Vagina (tissue), 2 donors: ENCODE data around the gene RBM42.

Experiments
- CTCF ChIP-seq, 3 experiments: fragments of 450-650 bp in 2 of 3; fragments of 200-600 bp in 1 of 3; sonication (generic) in 1 of 3; IDR thresholded peaks; one replicate each; pipeline ENCODE4 v1.5.1; 2017 to 2019; ENCODE audit warnings: antibody characterized with exemption in 3 of 3, mild to moderate bottlenecking in 2 of 3, moderate library complexity in 2 of 3
- POLR2A ChIP-seq, 2 donors: fragments of 450-650 bp; IDR thresholded peaks; one replicate each; pipeline ENCODE4 v1.6.1; 2017; ENCODE audit warnings: antibody characterized with exemption in 2 of 2, mild to moderate bottlenecking in 2 of 2, moderate library complexity in 2 of 2

GRCh38 chr19:35639863-35640262 lies 11.0 kb downstream of the RBM42 start:
- TF ChIP-seq CTCF (IDR thresholded peaks at IDR 0.05) (no peak), POLR2A (IDR thresholded peaks at IDR 0.05) (no peak)
